Thoracic aorta (tissue), 2 donors: Measurements from ENCODE around the gene ANKRD12. TPM values are rescaled to one million over a fixed set of nuclear protein-coding genes. Genes with fewer than 3 reads are reported as not detected.
A peak's percentile ranks its signal among the peaks of the same experiment; 100 is the strongest.

Experiments used
- ATAC-seq: fragments of 150-250 bp; one replicate; pipeline ENCODE4 v1.8.0; 2017; ENCODE audit warnings: low read depth; ENCODE audit not compliant: insufficient number of reproducible peaks, low FRiP score
- DNase-seq: peaks from one replicate; pipeline ENCODE4 v3.0.0-alpha.2; 2020; ENCODE audit warnings: low spot score
- H3K27ac ChIP-seq, 2 donors: fragments of 200-600 bp; sonication (generic); 1 replicate in 1 of 2; 2 replicates in 1 of 2; pipeline ENCODE4 v1.5.1; 2016; ENCODE audit warnings: mild to moderate bottlenecking in 2 of 2, moderate library complexity in 2 of 2
- H3K27me3 ChIP-seq: fragments of 200-600 bp; sonication (generic); replicated peaks from 2 replicates; pipeline ENCODE4 v1.6.0; 2016; ENCODE audit warnings: mild to moderate bottlenecking; ENCODE audit not compliant: insufficient read depth
- H3K36me3 ChIP-seq: fragments of 200-600 bp; sonication (generic); one replicate; pipeline ENCODE4 v1.5.1; 2016
- H3K4me1 ChIP-seq, 2 donors: fragments of 200-600 bp; sonication (generic); 1 replicate in 1 of 2; 2 replicates in 1 of 2; pipeline versions ENCODE4 v1.5.1 to v1.6.0; 2016; ENCODE audit warnings: low read depth in 2 of 2, mild to moderate bottlenecking in 1 of 2; ENCODE audit not compliant: control insufficient read depth in 1 of 2
- H3K4me3 ChIP-seq: fragments of 200-600 bp; sonication (generic); 2 replicates; pipeline ENCODE4 v1.5.1; 2016; ENCODE audit warnings: mild to moderate bottlenecking
- H3K9me3 ChIP-seq: fragments of 200-600 bp; sonication (generic); 2 replicates; pipeline ENCODE4 v1.5.1; 2016
- total RNA-seq, 2 donors: library from RNA; depleted of rRNA; stranded (reverse); fragments of >200 nt; gene quantifications; one replicate each; pipeline versions ENCODE4 v1.1.0 to v1.2.3, GENCODE V29; 2016
- TF ChIP-seq, protein P1 (sequence below): fragments of 200-600 bp; sonication (generic); IDR thresholded peaks from one replicate; pipeline ENCODE4 v1.5.1; 2019; ENCODE audit warnings: antibody characterized with exemption

The ANKRD12 gene
- total RNA-seq, 2 donors from 2014 or later: 35.6 to 70.3 TPM

DNA sequence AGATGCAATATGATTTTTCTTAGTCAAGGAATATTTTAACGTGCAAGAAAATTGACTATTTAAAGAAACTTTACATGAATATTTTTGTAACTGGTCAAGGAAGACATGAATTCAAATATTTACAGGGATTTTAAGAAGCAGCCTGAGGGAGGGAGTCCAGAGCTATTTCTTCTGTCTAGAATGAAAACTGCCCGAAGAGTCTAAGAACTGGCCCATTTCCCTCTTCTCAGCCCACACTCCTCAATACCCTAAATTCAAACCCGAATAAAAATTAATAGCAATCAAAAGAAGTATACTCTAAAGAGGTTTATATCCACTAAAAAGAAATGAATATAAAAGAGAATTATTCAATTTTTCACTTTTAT lies 40.6 kb upstream of the ANKRD12 start:
- no peak for ATAC-seq
- Histone ChIP-seq H3K36me3 (no peaks in the 10 kb centered on the region), H3K27me3 (no peaks in the 10 kb centered on the region), H3K4me1 (no peaks in the 10 kb centered on the region), H3K27ac (no peak overlapping the region), H3K9me3 (no peaks in the 10 kb centered on the region), H3K4me3 (no peak overlapping the region)
- DNase-seq: no peak
- TF ChIP-seq, protein P1, sequence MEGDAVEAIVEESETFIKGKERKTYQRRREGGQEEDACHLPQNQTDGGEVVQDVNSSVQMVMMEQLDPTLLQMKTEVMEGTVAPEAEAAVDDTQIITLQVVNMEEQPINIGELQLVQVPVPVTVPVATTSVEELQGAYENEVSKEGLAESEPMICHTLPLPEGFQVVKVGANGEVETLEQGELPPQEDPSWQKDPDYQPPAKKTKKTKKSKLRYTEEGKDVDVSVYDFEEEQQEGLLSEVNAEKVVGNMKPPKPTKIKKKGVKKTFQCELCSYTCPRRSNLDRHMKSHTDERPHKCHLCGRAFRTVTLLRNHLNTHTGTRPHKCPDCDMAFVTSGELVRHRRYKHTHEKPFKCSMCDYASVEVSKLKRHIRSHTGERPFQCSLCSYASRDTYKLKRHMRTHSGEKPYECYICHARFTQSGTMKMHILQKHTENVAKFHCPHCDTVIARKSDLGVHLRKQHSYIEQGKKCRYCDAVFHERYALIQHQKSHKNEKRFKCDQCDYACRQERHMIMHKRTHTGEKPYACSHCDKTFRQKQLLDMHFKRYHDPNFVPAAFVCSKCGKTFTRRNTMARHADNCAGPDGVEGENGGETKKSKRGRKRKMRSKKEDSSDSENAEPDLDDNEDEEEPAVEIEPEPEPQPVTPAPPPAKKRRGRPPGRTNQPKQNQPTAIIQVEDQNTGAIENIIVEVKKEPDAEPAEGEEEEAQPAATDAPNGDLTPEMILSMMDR: no peak

DNA sequence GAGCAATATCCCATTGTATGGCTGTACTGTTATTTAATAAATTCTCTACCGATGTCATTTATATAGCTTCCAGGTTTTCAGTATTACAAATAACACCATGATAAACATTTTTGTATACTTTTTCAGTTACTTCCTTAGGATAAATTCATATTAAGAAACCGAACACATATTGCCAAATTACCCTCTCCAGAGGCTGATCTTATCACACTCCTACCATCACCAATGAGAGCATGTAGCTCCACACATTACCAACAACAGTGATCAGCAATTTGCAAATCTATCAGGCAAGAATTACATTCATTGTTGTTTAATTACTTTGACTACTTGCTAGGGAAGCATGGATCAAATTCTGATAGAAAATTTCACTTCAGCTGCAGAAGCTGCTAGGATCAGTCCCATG lies 39.9 kb upstream of the ANKRD12 start:
- Histone ChIP-seq H3K4me3 (no peak overlapping the region), H3K4me1 (peaks cover 0 to 4% of the 10 kb centered on the region in 2 donors), H3K27me3 (no peaks in the 10 kb centered on the region), H3K27ac (no peak overlapping the region), H3K36me3 (no peaks in the 10 kb centered on the region), H3K9me3 (no peaks in the 10 kb centered on the region)
- DNase-seq (no peak), ATAC-seq (no peak)
- TF ChIP-seq, protein P1: no peak

GRCh38 chr18:9097349-9097748 lies 39.2 kb upstream of the ANKRD12 start:
- Histone ChIP-seq H3K27ac (no peak overlapping the region), H3K4me3 (no peak overlapping the region), H3K4me1 (peaks cover 0 to 4% of the 10 kb centered on the region in 2 donors), H3K9me3 (no peaks in the 10 kb centered on the region), H3K27me3 (no peaks in the 10 kb centered on the region), H3K36me3 (no peaks in the 10 kb centered on the region)
- no peak for ATAC-seq
- DNase-seq: no peak
- TF ChIP-seq, protein P1: no peak

DNA sequence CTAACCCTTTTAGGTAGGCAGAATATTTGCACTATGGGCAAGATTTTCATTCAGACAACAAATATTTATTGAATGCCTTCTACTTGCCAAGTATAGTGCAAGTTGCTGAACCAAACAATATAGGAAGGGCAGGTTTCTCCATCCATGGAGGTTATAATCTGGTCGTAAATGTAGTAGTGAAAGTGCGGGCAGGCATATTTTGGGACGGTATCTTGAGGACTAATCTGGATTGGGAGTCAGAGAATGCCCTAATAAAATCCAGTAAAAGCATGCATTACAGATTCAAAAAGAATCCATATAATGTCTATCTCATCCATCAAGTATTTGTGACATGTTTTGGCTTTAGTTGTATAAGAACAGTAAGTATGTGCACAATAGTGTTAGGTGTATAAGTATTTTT lies 35.8 kb upstream of the ANKRD12 start:
- Histone ChIP-seq H3K27ac (peak overlapping the region in 1 of 2 donors; percentile 96), H3K27me3 (no peaks in the 10 kb centered on the region), H3K9me3 (no peaks in the 10 kb centered on the region), H3K4me1 (peaks cover 15 to 23% of the 10 kb centered on the region in 2 donors), H3K4me3 (no peak overlapping the region), H3K36me3 (no peaks in the 10 kb centered on the region)
- DNase-seq: no peak
- ATAC-seq: no peak
- TF ChIP-seq, protein P1: no peak

DNA sequence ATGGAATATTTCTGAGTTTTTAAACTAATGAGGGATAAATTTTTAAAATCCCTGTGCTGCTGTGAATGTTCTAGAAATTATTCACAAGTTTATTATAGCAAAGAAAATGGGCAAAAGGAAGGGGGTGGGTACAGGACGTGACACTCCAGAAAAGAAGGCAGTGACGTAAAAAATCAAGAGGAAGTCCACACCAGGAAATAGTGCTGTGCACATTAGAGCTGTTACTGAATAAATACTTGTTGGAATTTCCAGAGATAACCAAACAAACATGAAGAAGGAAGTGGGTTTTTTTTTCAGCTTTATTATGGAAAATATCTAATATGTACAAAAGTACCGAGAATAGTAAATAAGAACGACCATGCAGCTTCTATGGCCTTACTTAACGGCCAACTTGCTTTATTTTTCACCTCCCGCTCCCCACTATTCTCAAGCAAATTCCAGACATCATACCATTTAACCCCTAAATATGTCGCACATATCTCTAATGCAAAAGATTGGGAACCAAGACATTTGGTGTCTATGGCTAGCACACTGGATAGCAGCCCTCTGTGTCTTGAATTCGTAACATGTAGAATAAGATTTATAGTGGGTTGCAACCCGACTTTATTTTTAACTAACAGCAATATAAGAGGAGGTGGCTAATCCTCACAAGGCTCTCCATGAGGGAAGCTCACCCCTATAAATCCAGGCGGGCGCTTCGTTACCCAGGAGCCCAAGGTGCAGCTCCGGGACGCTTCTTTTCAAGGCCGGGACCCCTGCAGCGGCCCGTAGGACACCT lies 34.7 kb upstream of the ANKRD12 start:
- Histone ChIP-seq H3K27ac (peak overlapping the region; percentile 91 to 96), H3K36me3 (no peaks in the 10 kb centered on the region), H3K27me3 (no peaks in the 10 kb centered on the region), H3K4me1 (peaks cover 24 to 34% of the 10 kb centered on the region in 2 donors), H3K4me3 (peak overlapping the region; percentile 89), H3K9me3 (no peaks in the 10 kb centered on the region)
- ATAC-seq (peak; percentile 83), DNase-seq (no peak)
- TF ChIP-seq, protein P1: no peak
